GM12865 (cell line): ENCODE data around the gene GRAMD4.

ENCODE experiments used
- DNase-seq: peaks from one replicate; pipeline ENCODE4 v3.0.0; 2010; ENCODE audit warnings: low read depth
- H3K4me3 ChIP-seq: 2 replicates; pipeline ENCODE4 v1.5.1; 2011; ENCODE audit warnings: mild to moderate bottlenecking, low read depth, low read length, control low read depth
- CTCF ChIP-seq: IDR thresholded peaks from 2 replicates; pipeline ENCODE4 v1.5.1; 2011; ENCODE audit warnings: low read length, control low read depth, low read depth, inconsistent platforms; ENCODE audit not compliant: insufficient read depth; ENCODE audit errors: missing control alignments

The GRAMD4 gene

GRCh38 chr22:46598737-46599424 is 21.3 kb upstream of the GRAMD4 start:
- DNase-seq: no peak
- H3K4me3 ChIP-seq: no peak overlapping the region
- TF ChIP-seq CTCF: no peak

GRCh38 chr22:46600273-46600796 is 19.9 kb upstream of the GRAMD4 start:
- TF ChIP-seq CTCF: no peak
- no peak for DNase-seq
- no peak overlapping the region for H3K4me3 ChIP-seq

GRCh38 chr22:46602025-46602424 is 18.2 kb upstream of the GRAMD4 start:
- no peak for TF ChIP-seq CTCF
- DNase-seq: no peak
- H3K4me3 ChIP-seq: no peak overlapping the region

- DNase-seq: peak; percentile 73
- no peak for TF ChIP-seq CTCF
- H3K4me3 ChIP-seq: no peak overlapping the region
Observed at GRCh38 chr22:46604306-46604690, 15.9 kb upstream of the GRAMD4 start.

- no peak for TF ChIP-seq CTCF
- no peak overlapping the region for H3K4me3 ChIP-seq
- DNase-seq: no peak
Observed at GRCh38 chr22:46605117-46605516, 15.1 kb upstream of the GRAMD4 start.

- no peak overlapping the region for H3K4me3 ChIP-seq
- DNase-seq: no peak
- TF ChIP-seq CTCF: no peak
Observed at GRCh38 chr22:46606886-46607285, 13.3 kb upstream of the GRAMD4 start.
